HG03025 (cell line): ENCODE measurements around the gene RALB.
A peak's percentile ranks its signal among the peaks of the same experiment; 100 is the strongest.

Source experiments
- ATAC-seq: cut with Tn5 transposase; IDR thresholded peaks from one replicate; pipeline ENCODE4 v1.9.1; 2021; ENCODE audit warnings: mild to moderate bottlenecking, moderate library complexity; ENCODE audit not compliant: unreplicated experiment, low FRiP score

The RALB gene

DNA sequence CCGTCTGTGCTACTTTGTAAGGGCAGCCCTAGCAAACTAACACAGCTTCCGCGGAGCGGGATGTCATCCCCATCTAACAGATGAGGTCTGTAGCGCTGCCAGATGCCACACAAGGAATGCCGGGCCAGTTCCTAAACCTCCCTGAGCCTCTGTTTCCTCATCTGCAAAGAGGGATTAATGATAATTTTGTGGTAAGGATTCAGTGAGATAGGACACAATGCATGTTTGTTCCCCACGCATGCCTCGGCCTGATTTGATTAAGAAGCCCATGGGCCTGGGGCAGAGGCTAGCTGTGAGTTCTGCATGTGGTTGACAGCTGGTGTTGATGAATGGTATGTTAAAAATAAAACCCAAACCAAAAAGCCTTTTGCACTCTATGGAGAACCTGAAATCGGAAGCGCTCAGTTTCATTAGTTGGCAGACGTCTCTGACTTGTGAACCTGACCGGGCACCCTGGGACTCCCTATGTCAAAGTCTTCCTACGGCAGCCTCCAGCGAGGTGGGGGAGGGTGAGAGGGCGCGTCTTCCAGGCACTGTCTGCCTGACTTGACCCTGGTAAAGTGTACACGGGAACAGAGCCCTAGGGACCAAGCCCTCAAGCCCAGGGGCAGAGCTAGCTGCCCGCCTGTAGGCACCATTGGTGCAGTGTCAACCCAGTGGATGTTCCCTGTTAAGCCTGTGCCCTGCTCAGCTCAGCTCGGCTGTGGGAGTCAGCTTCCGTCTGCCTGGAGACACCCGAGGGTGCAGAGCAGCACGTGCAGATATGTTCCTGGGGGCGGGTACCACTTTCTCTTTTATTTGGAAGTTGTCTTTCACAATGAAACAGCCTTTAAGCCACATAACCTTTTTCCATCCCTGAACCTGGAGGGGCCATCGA lies 78.5 kb downstream of the RALB start:
- ATAC-seq = peak; percentile 64

DNA sequence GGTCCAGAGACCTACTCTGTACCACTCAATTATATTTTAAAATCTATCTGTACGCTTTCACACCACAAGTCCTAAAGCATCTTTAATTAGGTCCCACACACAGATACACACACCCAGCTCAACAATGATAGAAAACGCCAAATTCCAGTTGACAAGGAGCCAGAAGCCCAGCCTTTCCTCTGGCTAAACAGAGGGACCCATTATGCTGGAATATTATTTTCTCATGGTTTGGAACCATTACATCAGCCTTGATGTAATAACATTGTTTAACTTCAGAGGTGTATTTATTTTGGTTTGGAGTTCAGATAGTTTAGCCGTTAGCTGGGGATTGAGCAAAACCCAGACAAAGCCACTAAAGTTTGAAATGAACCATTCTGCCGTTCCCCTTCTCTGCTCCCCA lies 79.3 kb downstream of the RALB start:
- no peak for ATAC-seq

DNA sequence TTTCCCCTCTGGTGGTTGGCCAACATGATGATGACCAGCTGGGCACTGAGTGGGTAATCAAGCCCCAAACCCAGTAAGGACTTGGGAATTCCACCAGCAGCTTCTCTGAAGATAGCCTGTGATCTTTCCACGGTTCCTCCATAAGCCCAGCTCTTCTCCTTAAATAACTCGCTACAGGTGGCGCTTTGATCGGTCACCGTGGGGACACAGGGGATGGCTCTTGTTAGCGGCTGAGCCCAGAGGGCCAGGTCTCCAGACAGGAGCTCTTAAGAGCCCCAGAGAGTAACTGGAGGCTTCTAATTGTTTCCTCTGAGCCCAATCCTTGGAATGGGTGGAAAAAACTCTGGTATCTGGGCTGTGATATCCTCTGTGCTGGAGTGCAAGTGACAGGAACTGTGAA lies 79.7 kb downstream of the RALB start:
- ATAC-seq = no peak

DNA sequence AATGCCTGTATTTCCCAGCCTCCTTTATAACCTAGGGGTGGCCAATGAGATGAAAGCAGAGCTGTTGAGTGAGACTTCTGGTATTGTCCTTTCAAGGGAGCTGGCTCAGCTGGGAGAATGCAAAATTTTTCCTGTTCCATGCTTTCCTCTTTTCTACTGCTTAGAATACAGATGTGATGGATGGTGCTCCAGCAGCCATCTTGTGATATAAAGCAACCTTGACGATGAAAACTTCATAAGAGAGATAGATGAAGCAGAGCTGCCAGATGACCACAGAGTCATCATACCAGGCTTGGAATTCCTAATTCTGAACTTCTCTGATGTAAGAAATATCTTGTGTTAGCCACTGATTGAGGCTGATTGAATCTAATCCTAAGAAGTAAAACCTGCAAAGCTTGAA lies 81.4 kb downstream of the RALB start:
- no peak for ATAC-seq

DNA sequence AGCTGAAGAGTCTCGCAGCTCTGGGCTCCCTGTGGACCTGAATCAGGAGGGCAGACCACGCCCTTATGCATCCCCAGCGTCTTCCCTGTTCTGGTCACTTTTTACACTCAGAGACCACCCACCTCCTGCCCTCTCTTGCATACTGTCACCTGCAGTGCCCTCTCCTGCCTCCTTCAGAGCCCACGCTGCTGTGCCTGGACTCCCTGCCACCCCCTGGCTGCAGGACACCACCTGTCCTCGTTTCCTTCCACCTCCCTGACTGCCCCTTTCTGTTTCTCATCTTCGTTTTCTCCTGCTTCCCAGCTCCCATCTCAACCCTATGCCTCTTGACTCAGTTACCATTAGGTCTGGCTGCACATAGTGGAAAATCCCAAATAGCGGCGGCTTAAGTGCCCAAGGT lies 84.1 kb downstream of the RALB start:
- ATAC-seq = no peak

DNA sequence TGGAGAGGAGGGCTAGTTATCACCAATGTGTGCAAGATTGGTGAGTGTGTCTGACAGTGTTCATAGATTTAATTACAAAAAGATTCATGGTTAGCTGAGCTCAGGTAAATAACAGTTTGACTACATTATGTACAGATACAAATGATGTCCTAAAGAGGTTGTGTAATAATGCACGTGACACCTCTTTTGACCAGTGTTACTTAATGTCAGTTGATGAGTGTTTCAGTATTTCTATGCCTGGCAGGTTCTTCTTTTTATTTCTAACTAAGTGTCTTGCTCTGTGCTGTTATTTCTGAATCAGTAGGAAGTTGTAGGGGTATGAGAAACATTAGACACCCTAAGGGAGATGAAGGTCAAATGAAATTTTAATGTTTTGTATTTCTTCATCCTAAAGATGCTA lies 85.4 kb downstream of the RALB start:
- ATAC-seq = no peak

DNA sequence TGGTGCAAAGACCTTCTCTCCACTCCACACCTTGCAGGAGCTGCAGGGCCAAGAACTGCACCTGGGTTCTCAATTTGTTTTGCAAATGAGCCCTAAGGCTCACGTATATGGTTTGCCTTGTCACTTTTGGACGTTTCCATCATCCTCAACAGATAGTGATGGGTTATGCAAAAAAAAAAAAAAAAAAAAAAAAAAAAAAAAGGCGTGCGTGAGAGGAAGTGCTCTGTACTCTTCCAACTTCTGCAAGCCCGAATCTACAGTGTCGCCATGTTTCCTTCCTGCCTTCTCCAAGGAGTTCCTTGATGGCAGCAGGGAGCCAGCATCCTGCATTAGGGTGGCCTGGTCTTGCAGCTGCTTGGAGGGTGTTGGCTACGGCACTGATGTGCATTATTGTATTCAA lies 89.3 kb downstream of the RALB start:
- ATAC-seq = no peak

DNA sequence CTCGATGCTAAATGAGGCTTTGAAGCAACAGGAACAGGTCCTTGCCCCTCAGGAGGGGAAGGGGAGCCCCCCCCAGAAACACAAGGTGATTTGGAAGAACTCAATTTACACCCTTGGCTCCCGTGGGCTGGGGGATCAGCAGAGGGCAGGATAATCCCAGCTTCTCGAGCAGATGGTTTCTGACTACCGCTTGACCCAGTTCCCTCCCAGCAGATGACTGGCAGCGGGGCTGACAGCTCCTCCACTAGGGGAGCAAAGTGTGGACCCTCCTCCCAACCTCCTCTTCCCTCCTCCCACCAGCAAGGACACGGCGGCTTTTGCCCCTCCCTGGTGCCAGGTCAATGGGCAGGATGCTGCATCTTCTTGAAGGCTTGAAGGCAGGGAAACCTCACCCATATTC lies 89.8 kb downstream of the RALB start:
- no peak for ATAC-seq

DNA sequence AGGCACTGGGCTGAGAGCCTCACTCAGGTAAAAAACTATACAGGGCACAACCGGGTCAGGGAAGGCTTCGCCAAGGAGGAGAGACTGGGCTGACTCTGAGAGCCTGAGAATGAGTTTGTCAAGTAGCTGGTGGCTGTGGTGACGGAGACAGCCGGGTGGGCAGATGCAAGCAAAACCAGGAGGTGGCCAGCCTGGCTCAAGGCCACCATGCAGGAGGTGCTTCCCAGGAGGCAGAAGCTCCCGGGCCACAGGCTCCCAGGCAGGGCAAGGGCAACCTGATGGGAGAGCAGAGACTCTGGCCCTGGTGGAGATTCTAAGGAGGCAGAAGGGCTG lies 90.4 kb downstream of the RALB start:
- no peak for ATAC-seq

DNA sequence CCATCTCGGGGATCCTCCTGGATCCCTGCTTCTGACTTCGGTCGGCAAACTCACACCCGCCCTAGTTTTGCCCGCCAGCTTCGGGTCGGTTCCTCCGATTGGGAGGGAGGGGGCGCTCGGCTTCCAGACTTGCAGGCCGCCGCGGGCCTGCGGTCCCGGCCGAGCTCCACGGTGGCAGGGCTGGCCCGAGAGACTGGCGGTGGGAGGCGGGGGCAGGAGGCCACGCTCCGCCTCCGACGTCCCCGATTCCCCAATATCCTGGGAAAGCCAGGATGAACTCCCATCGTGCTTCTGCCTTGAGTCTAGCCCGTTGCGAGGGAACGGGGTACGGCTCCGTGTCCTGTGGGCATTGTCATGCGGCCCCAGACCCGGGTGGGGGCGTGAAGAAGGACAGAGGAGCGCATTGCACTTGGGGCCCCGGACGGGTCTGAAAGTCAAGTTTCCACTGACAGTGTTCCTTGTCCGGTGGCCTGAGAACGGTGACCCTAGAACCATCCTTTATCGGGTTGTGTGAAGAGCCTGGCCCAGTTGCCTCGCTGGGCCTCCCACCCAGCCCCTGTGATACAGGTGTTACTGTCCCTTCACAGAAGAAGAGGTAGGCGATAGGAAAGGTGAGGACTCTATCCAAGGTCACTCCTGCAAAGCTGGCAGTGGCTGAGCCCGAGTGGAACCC lies 90.9 kb downstream of the RALB start:
- ATAC-seq = no peak
